NCI-H446 treated with DMSO at 0.1 percent for 48 hours (cell line): ENCODE data around the gene ZMIZ1.
"Not testable (repeated sequence)": the region's sequence is repeated elsewhere in the genome, so short reads cannot be mapped to it uniquely, and the experiment has no call there.

ENCODE experiments used
- DNase-seq: peaks from one replicate; lab custom pipeline; 2025; lab: John Stamatoyannopoulos, UW

The ZMIZ1 gene

DNA sequence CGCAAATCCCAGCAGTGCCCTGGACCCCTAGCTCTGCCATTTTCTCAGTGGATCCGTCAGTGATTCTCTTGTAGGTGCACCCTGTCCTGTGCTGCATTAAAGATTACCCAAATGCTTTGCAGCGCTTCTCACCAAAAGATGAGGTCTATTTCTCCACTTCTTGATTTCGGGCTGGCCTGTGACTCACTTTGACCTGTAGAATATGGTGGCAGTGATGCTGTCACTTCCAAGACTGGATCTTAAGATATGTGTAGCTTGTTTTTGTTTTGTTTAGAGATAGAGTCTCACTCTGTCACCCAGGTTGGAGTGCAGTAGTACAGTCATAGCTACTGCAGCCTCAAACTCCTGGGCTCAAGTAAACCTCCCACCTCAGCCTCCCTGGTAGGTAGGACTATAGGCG is 37.0 kb upstream of the ZMIZ1 start:
- DNase-seq: no peak

DNA sequence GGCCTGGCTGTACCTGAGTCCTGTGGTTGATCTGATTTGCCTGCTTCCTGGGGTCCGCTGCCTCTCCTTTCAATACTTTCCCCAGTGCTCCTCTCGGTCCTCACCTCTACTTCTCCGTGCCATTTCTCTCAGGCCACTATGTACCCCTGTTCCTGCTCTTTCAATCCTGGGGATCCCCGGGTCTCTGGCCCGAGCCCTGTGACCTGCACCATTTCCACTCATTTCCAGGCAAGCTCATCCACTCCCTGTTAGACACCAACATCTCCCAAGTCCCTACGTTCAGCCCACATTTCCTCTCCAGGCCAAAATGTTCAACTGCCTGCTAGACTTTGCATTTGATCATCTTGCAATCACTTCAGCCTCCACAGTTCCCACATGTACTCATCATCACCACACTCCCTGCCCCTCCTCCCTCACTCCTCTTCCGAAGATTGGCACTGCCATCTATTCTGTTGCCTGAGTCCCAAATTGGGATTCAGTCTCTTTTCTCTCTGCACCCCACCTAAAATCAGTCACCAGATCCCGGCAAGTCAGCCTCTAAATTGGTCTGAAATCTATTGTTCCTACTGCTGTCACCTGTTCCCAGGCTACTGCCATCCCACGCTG is 34.4 kb upstream of the ZMIZ1 start:
- DNase-seq: no peak

DNA sequence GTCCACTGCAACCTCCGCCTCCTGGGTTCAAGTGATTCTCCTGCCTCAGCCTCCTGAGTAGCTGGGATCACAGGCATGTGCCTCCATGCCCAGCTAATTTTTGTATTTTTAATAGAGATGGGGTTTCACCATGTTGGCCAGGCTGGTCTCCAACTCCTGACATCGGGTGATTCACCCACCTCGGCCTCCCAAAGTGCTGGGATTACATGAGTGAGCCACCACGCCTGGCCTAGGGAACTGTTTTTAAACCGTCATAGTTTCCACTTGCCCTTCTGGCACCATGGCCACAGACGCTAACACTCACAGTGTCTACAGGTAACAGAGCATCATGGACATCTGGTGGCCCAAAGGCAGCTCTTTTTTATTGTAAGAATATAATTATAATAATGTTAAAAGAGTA is 32.4 kb upstream of the ZMIZ1 start:
- DNase-seq: not testable (repeated sequence)

DNA sequence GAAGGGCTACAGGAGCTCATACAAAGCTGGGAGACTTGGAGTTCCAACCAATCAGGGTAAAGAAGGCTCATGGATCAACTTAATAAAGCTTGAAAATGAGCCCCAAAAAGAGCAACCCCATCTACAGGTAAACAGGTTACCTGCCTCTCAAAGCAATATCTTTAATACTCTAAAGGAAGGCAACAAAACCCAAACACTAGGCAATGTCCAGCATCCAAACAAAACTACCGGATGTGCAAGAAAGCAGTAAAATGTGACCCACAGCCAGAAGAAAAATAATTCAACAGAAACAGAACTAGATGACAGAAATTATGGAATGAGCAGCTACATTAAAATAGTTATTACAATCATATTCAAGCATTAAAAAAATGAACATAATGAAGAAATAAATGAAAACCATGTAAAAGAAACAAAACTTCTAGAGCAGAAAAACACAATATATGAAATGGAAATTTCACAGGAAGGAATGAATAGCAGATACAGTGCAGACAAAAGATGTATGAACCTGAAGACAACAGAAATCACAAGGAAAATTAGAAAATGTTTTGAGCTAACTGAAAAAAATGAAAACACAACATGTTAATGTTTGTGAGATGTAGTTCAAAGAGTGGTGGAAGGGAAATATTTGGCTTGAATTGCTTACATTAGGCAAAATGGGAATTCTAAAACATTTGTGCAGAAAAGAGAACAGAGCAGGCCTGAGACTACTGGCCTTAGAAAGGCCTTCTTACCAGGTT is 30.5 kb upstream of the ZMIZ1 start:
- DNase-seq: no peak

DNA sequence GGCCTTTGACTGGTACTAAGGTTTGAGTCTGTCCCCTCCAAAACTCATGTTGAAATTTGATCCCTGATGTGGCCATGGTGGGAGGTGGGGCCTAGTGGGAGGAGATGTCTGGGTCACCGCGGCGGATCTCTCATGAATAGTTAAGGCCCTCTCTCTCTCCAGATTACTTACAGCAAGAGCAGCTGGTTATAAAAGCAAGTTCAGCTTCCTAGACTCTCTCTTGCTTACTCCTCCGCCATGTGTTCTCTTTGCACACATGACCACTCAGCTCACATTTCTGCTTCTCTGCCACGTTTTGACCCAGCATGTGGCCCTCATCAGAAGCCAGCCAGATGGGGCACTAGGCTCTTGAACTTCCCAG is 29.9 kb upstream of the ZMIZ1 start:
- peak; percentile 20 for DNase-seq

DNA sequence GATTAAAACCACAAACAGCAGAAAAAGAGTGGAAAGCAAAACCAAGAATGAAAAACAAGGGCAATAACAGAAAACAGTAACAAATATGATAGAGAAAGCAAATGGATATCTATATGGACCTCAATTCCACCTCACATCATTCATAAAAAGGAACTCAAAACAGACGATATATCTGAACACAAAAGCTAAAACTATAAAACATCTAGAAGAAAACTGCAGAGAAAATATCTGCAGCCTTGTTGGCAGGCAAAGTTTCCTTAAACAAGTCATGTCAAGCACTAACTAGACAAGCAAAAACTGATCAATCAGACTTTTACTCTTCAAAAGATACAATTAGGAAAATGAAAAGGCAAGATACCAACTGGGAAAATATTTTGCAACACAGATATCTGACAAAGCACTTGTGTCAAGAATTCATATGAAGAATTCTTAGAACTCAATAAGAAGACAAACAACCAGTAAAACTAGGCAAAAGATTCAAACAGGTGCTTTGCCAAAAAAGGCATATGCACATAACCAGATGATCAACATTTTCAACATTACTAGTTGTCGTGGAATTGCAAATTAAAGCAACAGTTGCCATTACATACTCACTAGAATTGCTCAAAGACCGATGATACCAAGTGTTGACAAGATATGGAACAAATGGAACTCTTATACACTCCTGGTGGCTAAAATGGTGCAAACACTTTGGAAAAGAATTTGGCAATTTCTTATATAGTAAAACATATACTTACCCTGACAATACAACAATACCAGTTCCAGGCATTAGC is 25.9 kb upstream of the ZMIZ1 start:
- DNase-seq: no peak

- no peak for DNase-seq
Measured at GRCh38 chr10:79044036-79044632, 24.6 kb upstream of the ZMIZ1 start.

DNA sequence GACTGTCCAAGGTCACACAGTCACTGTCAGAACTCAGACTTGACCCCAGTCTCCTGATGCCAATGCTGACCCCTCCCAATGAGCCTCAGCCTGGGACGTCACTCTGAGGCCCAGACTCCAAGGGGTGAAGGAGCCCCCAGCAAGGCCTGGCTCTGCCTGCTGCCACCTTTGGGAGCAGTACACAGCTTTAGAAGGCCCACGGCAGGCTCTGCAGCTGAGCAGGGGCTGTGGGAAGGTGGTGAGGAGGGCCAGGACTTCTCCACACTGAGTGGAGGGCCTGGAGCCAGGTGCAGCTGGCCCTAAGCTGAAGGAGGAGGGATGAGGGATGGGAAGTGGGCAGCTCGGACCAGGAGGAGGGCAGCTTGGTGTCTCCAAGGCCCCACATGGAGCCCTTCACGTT is 23.9 kb upstream of the ZMIZ1 start:
- no peak for DNase-seq

- no peak for DNase-seq
Measured at GRCh38 chr10:79045566-79046175, 23.1 kb upstream of the ZMIZ1 start.

DNA sequence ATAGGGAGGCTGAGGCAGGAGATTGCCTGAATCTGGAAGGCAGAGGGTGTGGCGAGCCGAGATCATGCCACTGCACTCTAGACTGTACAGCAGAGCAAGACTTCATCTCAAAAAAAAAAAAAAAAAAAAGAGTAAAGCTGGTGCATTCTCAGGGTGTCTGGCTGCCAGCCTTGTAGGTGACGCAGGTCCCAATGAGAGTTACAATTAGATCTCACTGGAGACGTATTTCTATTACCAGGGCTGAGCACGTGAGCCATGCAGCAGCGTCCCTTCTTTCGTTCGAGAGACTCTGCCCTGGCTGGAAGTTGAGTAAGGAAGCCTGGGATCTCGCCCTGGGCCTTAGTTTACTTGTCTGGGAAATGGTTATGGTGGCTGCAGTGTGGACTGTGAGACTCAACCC is 22.4 kb upstream of the ZMIZ1 start:
- no peak for DNase-seq

GRCh38 chr10:79046741-79047583 is 21.8 kb upstream of the ZMIZ1 start:
- DNase-seq: no peak

DNA sequence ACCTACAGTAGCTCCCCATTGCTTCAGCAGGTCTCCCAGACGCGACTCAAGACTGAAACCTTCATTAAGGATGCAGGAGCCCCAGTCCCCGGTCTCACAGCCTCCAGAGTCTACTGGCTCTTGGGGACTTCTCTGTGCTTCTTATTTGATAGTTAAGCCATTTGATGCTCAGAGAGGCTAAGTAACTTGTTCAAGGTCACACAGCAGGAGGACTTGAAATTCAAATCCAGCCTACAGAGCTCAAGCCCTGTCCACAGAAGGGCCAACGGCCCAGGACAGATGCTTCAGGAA is 21.2 kb upstream of the ZMIZ1 start:
- DNase-seq: no peak

- no peak for DNase-seq
Measured at GRCh38 chr10:79047875-79048638, 20.7 kb upstream of the ZMIZ1 start.

GRCh38 chr10:79048639-79049550 is 19.9 kb upstream of the ZMIZ1 start:
- DNase-seq: no peak

DNA sequence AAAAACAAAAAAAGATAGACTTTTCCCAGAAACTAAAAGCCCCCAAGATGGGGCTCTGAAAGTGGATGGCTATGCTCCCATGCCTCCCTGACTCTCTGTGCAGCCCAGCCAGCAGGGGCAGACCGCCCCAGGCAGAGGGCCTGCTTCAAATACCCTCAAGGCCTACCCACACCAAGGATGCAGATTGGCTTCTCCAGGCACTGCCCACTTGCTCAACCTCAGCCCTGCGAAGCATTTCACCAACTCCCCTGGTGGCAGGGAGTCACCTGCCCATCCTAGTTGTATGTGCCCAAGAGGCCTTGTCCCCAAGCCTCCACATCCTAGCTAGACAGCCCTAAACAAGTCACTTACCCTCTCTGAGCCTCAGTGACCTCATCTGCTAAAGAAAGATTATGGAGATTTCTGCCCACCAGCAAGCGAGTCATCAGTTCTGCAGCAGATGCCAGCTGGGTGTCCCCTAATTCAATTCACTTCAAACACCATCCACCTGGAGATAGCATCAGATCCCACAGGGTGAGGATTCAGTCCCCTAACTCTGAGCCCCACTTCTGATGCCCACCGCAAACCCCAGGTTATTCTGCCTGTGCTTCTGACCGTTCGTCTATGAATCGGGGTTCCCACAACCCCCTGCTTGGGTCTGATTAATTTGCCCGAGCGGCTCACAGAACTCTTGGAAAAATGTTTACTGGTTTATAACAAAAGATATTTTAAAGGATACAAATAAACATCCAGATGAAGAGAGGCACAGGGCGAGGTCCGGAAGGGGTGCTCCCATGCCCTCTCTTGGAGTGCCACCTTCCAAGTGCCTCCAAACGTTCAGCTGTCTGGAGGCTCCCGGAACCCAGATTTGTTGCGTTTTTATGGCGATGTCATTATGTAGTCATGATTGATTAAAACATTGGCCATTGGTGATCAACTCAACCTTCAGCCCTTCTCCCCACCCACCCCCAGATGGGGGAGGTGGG is 18.6 kb upstream of the ZMIZ1 start:
- no peak for DNase-seq

DNA sequence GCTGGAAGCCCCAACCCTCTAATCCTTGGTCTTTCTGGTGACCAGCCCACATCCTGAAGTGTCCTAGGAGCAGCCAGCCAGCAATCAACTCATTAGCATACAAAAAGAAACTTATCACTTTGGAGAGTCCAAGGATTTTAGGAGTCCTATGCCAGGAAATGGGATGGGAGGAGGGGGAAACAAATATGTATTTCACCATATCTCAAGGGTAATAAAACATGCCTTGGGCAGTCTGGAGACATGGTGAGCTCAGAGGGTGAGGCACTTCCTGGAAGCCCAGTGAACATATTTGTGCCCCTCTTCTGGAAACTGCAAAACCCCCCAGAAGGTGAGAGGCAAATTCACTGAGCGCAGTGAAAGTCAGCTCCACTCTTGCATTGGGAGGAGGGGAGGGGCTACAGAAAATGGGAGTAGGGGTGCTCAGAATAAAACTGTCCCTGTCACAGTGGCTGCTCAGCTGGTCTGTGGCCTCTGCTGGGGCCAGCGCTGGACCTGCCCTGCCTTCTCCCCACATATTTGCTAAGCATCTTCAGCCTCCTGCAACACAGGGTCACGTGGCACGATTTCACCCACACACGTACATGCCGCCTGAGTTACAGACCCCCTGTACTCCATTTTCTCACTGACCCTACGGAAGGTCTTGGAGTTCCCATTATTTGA is 17.7 kb upstream of the ZMIZ1 start:
- no peak for DNase-seq

GRCh38 chr10:79051766-79052165 is 17.0 kb upstream of the ZMIZ1 start:
- no peak for DNase-seq
